GM18951 (cell line): ENCODE data around the gene SLC18A2.

ENCODE experiments used
- POLR2A ChIP-seq: IDR thresholded peaks from 4 replicates; pipeline ENCODE4 v1.6.1; 2011; ENCODE audit warnings: mild to moderate bottlenecking; ENCODE audit not compliant: insufficient read length, insufficient read depth; ENCODE audit errors: extremely low read depth
- in situ Hi-C: fragments of 300-500 bp; cut with MboI; formaldehyde crosslinking; loops from one replicate; pipeline ENCODE4 v1.12.0; 2022; ENCODE audit warnings: low sequenced_read_pairs, mixed read lengths, inconsistent platforms; ENCODE audit not compliant: unreplicated experiment

SLC18A2 gene

DNA sequence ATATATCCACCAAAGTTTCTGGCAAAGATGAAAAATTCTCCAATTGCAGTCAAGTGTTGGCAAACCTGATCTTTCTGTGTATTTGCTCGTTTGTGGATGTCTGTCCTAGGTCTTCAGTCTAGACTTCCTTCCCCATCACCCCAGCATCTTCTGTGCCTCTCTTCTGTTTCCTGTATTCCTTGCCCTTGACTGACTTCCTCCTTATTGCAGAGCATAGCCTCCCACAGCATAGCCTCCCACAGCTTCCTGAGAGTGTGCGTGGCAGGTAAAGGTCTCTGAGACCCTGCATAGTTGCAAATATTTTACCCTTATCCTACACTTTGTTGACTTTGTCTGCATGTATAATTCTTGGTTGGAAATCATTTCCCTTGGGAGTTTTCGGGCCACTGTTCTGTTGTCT is 18.4 kb downstream of the SLC18A2 start:
- in situ Hi-C loops = no loop called here

GRCh38 chr10:117260084-117260483 is 19.2 kb downstream of the SLC18A2 start:
- in situ Hi-C loops = no loop called here
- TF ChIP-seq POLR2A = no peak

More for the DNA sequence above, 18.4 kb downstream of the SLC18A2 start:
- TF ChIP-seq POLR2A = no peak

- in situ Hi-C loops = no loop called here
- TF ChIP-seq POLR2A = no peak
Measured at GRCh38 chr10:117261501-117261900, 20.6 kb downstream of the SLC18A2 start.

DNA sequence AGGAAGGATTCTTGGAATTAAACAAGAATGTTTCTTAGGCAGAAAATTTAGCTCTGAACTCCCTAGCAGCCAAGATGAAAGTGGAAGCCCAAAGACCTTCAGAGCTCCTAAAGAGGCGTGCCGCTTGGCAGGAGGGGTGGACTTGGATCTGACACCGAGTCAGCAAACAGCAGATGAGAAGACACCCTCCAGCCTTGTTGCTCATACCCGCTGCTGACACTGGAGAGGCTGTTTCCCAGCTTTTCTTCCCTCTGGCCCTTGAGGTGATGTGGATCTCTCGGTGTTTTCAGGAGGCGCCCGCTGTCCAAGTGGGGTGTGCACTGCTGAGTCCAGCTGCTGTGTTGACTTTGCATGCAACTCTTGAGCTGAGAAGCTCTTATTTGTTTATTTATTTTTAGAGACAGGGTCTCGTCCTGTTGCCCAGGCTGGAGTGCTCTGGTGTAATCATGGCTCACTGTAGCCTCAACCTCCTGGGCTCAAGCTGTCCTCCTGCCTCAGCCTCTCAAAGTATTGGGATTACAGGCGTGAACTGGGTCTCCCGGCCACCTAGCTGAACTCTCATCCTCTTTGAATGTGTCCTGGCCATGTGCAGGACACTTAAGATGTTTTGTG is 21.5 kb downstream of the SLC18A2 start:
- in situ Hi-C loops = no loop called here
- no peak for TF ChIP-seq POLR2A

DNA sequence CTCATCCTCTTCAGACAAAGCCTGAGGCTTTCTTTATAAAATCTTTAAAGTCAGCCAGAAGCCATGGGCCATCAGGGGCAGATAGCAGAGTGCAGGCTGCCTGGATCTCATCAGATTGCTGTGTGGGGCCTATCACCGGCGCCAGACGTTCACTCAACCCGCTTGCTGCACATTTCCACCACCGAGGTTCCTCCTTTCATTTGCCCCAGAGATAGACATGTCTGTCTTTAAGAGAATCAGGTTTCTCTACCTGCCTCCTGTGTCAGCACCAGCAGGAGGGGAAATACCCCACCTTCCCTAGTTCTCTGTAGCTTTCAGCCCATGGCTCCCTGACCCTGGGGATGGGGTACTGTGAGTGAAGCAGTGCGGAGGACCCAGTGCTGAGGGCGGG is 22.0 kb downstream of the SLC18A2 start:
- TF ChIP-seq POLR2A = no peak
- in situ Hi-C loops = no loop called here

- in situ Hi-C loops = no loop called here
- TF ChIP-seq POLR2A = no peak
Measured at GRCh38 chr10:117264782-117265181, 23.9 kb downstream of the SLC18A2 start.

GRCh38 chr10:117266400-117266799 is 25.5 kb downstream of the SLC18A2 start:
- in situ Hi-C loops = no loop called here
- TF ChIP-seq POLR2A = no peak

DNA sequence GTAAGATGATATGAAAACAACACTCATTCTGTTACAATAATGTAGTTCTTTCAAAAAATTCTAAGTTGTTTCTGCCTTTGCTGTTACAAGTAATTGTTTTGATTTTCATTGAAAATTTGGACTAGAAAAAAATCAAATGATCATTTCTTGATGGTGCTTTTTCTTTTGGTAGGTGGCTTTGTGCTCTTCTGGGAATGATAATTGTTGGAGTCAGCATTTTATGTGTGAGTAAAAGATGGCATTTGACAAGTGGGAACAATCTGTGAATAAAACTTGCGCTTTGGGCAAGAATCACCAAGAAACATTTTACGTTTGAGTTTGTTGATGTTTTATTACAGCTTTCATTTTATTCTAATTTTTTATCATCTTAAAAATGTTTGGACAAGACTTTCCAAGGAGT is 25.9 kb downstream of the SLC18A2 start:
- in situ Hi-C loops = no loop called here
- no peak for TF ChIP-seq POLR2A

- TF ChIP-seq POLR2A = no peak
Measured at GRCh38 chr10:117268258-117268657, 27.3 kb downstream of the SLC18A2 start.

DNA sequence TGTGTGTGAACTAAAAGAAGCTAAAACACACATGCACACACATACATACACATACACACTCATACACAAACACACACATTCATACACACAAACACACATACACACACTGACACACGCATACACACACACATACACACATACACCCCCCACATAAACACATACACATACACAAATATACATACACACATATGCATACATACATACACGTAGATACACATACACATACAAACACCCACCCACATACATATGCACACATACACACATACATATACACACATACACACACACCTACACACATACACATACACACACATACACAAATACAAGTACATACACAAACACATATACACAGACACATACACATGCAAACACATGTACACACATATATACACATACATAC is 28.0 kb downstream of the SLC18A2 start:
- no peak for TF ChIP-seq POLR2A
- in situ Hi-C loops = no loop called here

More at GRCh38 chr10:117268258-117268657, 27.3 kb downstream of the SLC18A2 start:
- in situ Hi-C loops = no loop called here

- in situ Hi-C loops = no loop called here
- TF ChIP-seq POLR2A = no peak
Measured at GRCh38 chr10:117271427-117271826, 30.5 kb downstream of the SLC18A2 start.

GRCh38 chr10:117272195-117273076 is 31.5 kb downstream of the SLC18A2 start:
- in situ Hi-C loops = no loop called here
- no peak for TF ChIP-seq POLR2A

DNA sequence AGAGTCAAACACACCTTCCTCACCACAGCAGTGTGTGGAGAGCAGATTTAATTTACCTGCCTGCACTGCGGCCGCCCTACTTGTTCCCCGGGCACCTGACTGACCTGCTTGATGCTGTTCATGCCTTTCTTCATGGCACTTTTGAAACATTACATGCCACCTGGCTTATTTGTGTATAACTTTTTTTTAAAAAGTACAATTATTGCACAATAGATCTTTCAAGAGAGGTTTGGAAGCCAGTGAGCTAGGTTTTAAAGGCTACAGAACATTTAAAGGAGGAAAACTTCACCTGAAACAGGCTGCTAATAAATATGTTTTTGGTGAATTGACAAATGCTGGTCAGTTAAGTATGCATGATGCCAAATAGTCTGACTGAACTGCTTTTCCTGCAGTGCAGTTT is 33.1 kb downstream of the SLC18A2 start:
- no peak for TF ChIP-seq POLR2A
- in situ Hi-C loops = no loop called here

- no peak for TF ChIP-seq POLR2A
- in situ Hi-C loops = no loop called here
Measured at GRCh38 chr10:117274509-117274908, 33.6 kb downstream of the SLC18A2 start.
